ENCODE measurements around the gene EXOC2.

DNA sequence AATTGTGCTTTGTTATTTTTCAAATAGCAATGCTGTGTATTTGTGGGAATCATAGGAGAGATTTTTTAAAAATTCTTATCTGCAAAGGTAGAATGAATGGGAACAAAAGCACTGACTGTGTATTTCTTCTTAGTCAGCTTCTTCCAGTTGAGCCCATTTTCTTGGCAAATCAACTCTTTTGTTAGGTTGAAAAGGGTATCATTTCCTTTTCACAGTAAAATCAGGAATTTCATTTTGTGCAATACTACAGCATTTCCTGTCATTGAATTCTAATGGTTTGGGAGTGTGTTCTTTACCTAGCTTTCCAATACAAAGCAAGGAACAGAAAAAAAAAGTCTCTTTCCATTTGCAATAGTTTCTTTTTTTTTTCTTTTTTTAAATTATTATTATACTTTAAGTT is 19.0 kb upstream of the EXOC2 start:
- TF ChIP-seq CTCF (IDR thresholded peaks at IDR 0.05) (no peak), POLR2A (IDR thresholded peaks at IDR 0.05) (no peak)

All from thyroid gland (tissue), 4 donors.